ENCODE results near the gene DOCK3. TPM values are rescaled to one million over a fixed set of nuclear protein-coding genes. Genes with fewer than 3 reads are reported as not detected.

The DOCK3 gene
- total RNA-seq, 1 experiment from 2014 or later = 0.14 TPM

GRCh38 chr3:51139616-51140015, 464.9 kb downstream of the DOCK3 start:
- Mint-ChIP-seq H3K4me1 (ENCODE audit: insufficient read depth, unreplicated experiment) (no peaks in the 10 kb centered on the region), H3K36me3 (ENCODE audit: insufficient read depth, unreplicated experiment) (no peaks in the 10 kb centered on the region), H3K27me3 (ENCODE audit: insufficient read depth, unreplicated experiment) (peaks cover 11% of the 10 kb centered on the region), H3K27ac (ENCODE audit: low read depth, unreplicated experiment) (no peak overlapping the region), H3K9me3 (ENCODE audit: unreplicated experiment) (no peaks in the 10 kb centered on the region), H3K4me3 (ENCODE audit: unreplicated experiment) (no peak overlapping the region)
- POLR2A ChIA-PET = no interaction called here
- intact Hi-C loops (cut with micrococcal nuclease) = no loop called here
- CTCF ChIA-PET = interaction anchor here (0.6 kb wide), 1 partner anchor 75 kb away, joined by 3 read pairs; no protein-coding TSS in a partner anchor
- no peak for DNase-seq (ENCODE audit: unreplicated experiment)
- no TSS peak for BruUV-seq (replicated peaks)
- TF ChIP-seq CTCF (IDR thresholded peaks at IDR 0.05; ENCODE audit: unreplicated experiment) = no peak

- peaks cover 14% of the 10 kb centered on the region for H3K27me3 Mint-ChIP-seq (ENCODE audit: insufficient read depth, unreplicated experiment)
- intact Hi-C loops (cut with micrococcal nuclease) = no loop called here
- TF ChIP-seq CTCF (IDR thresholded peaks at IDR 0.05; ENCODE audit: unreplicated experiment) = no peak
- H3K9me3 Mint-ChIP-seq (ENCODE audit: unreplicated experiment) = no peaks in the 10 kb centered on the region
- no TSS peak for BruUV-seq (replicated peaks)
- no peak overlapping the region for H3K27ac Mint-ChIP-seq (ENCODE audit: low read depth, unreplicated experiment)
- DNase-seq (ENCODE audit: unreplicated experiment) = no peak
- H3K36me3 Mint-ChIP-seq (ENCODE audit: insufficient read depth, unreplicated experiment) = no peaks in the 10 kb centered on the region
- POLR2A ChIA-PET = no interaction called here
- no peaks in the 10 kb centered on the region for H3K4me1 Mint-ChIP-seq (ENCODE audit: insufficient read depth, unreplicated experiment)
- H3K4me3 Mint-ChIP-seq (ENCODE audit: unreplicated experiment) = no peak overlapping the region
- CTCF ChIA-PET = interaction anchor here (0.7 to 0.9 kb wide), 2 partner anchors 16 to 41 kb away, joined by 4 to 5 read pairs; no protein-coding TSS in a partner anchor
These were observed 466.8 kb downstream of the DOCK3 start for GRCh38 chr3:51141573-51141972.

GRCh38 chr3:51145811-51146585, 471.3 kb downstream of the DOCK3 start:
- Mint-ChIP-seq H3K4me1 (ENCODE audit: insufficient read depth, unreplicated experiment) (no peaks in the 10 kb centered on the region), H3K36me3 (ENCODE audit: insufficient read depth, unreplicated experiment) (no peaks in the 10 kb centered on the region), H3K27ac (ENCODE audit: low read depth, unreplicated experiment) (no peak overlapping the region), H3K9me3 (ENCODE audit: unreplicated experiment) (no peaks in the 10 kb centered on the region), H3K27me3 (ENCODE audit: insufficient read depth, unreplicated experiment) (peaks cover 14% of the 10 kb centered on the region), H3K4me3 (ENCODE audit: unreplicated experiment) (no peak overlapping the region)
- DNase-seq (ENCODE audit: unreplicated experiment) = no peak
- no peak for TF ChIP-seq CTCF (IDR thresholded peaks at IDR 0.05; ENCODE audit: unreplicated experiment)
- ChIA-PET POLR2A (no interaction called here), CTCF (interaction anchor here (1.1 kb wide), 2 partner anchors 10 to 47 kb away, joined by 3 read pairs; no protein-coding TSS in a partner anchor)
- intact Hi-C loops (cut with micrococcal nuclease) = no loop called here
- no TSS peak for BruUV-seq (replicated peaks)

GRCh38 chr3:51146781-51147180, 472.1 kb downstream of the DOCK3 start:
- H3K9me3 Mint-ChIP-seq (ENCODE audit: unreplicated experiment) = peaks cover under 1% of the 10 kb centered on the region
- no peak overlapping the region for H3K4me3 Mint-ChIP-seq (ENCODE audit: unreplicated experiment)
- no peaks in the 10 kb centered on the region for H3K36me3 Mint-ChIP-seq (ENCODE audit: insufficient read depth, unreplicated experiment)
- DNase-seq (ENCODE audit: unreplicated experiment) = no peak
- ChIA-PET POLR2A (no interaction called here), CTCF (interaction anchor here (1.1 kb wide), 1 partner anchor 48 kb away, joined by 3 read pairs; no protein-coding TSS in a partner anchor)
- H3K27ac Mint-ChIP-seq (ENCODE audit: low read depth, unreplicated experiment) = no peak overlapping the region
- intact Hi-C loops (cut with micrococcal nuclease) = no loop called here
- TF ChIP-seq CTCF (IDR thresholded peaks at IDR 0.05; ENCODE audit: unreplicated experiment) = no peak
- no peaks in the 10 kb centered on the region for H3K4me1 Mint-ChIP-seq (ENCODE audit: insufficient read depth, unreplicated experiment)
- H3K27me3 Mint-ChIP-seq (ENCODE audit: insufficient read depth, unreplicated experiment) = peaks cover 14% of the 10 kb centered on the region
- no TSS peak for BruUV-seq (replicated peaks)
